ENCODE measurements around the gene AKAP13. TPM values are rescaled to one million over a fixed set of nuclear protein-coding genes. Genes with fewer than 3 reads are reported as not detected.

Gene AKAP13
- total and polyA plus RNA-seq, 5 donors from 2014 or later = 106 to 482 (median 112) TPM

GRCh38 chr15:85536341-85536740, 155.9 kb downstream of the AKAP13 start:
- Histone ChIP-seq H3K4me3 (ENCODE audit: low read depth, low read length) (no peak overlapping the region), H3K36me3 (ENCODE audit: control insufficient read depth, insufficient read depth, low read length) (peaks cover 10% of the 10 kb centered on the region), H3K27me3 (ENCODE audit: control insufficient read depth, insufficient read depth, low read length) (no peaks in the 10 kb centered on the region), H3K9me3 (ENCODE audit: control insufficient read depth in 2 of 2, low read length in 2 of 2) (no peaks in the 10 kb centered on the region), H3K4me1 (ENCODE audit: control insufficient read depth, insufficient read depth, low read length, poor library complexity, severe bottlenecking) (peaks cover 19% of the 10 kb centered on the region), H3K27ac (ENCODE audit: insufficient read depth, low read length, poor library complexity, severe bottlenecking) (no peak overlapping the region)
- no peak for DNase-seq
- ATAC-seq (ENCODE audit: low read depth in 2 of 2) = no peak
- H3K4me3 Mint-ChIP-seq = no peak overlapping the region
- peaks cover 44 to 78% (median 55%) of the 10 kb centered on the region in 4 donors for H3K4me1 Mint-ChIP-seq
- H3K9me3 Mint-ChIP-seq = no peaks in the 10 kb centered on the region
- H3K36me3 Mint-ChIP-seq = peaks cover 37% of the 10 kb centered on the region
- no peaks in the 10 kb centered on the region for H3K27me3 Mint-ChIP-seq
- no peak overlapping the region for H3K27ac Mint-ChIP-seq

DNA sequence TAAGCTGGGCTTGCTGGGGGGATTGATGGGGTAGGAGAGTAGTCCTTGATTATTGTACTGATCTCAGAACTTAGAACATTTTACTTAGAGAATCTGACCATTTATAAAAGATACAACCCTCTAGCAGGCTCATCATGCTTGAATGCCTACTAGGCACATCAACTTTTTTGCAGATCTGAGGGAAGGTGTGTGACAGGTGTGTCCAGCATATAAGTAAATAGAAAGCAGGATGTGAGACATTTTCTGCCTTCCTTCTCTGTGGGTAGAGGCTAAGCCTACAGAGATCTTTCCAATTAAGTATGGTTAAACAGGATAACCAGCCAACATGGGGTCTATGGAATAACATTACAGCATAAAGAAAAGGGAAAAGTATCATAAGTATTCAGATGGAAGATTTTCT, 159.1 kb downstream of the AKAP13 start:
- peak in 1 of 3 donors; percentile 15 for DNase-seq
- H3K9me3 Mint-ChIP-seq = no peaks in the 10 kb centered on the region
- H3K4me3 ChIP-seq (ENCODE audit: low read depth, low read length) = no peak overlapping the region
- peaks cover 40 to 76% (median 52%) of the 10 kb centered on the region in 4 donors for H3K4me1 Mint-ChIP-seq
- no peaks in the 10 kb centered on the region for H3K9me3 ChIP-seq (ENCODE audit: control insufficient read depth in 2 of 2, low read length in 2 of 2)
- no peak overlapping the region for H3K27ac ChIP-seq (ENCODE audit: insufficient read depth, low read length, poor library complexity, severe bottlenecking)
- no peak overlapping the region for H3K4me3 Mint-ChIP-seq
- peaks cover 15% of the 10 kb centered on the region for H3K4me1 ChIP-seq (ENCODE audit: control insufficient read depth, insufficient read depth, low read length, poor library complexity, severe bottlenecking)
- H3K36me3 Mint-ChIP-seq = peaks cover 32% of the 10 kb centered on the region
- peaks cover 19% of the 10 kb centered on the region for H3K36me3 ChIP-seq (ENCODE audit: control insufficient read depth, insufficient read depth, low read length)
- no peaks in the 10 kb centered on the region for H3K27me3 Mint-ChIP-seq
- no peak for ATAC-seq (ENCODE audit: low read depth in 2 of 2)
- peak overlapping the region; percentile 27 to 91 (median 71) for H3K27ac Mint-ChIP-seq
- H3K27me3 ChIP-seq (ENCODE audit: control insufficient read depth, insufficient read depth, low read length) = no peaks in the 10 kb centered on the region

- H3K27ac Mint-ChIP-seq = peak overlapping the region in 2 of 3 donors; percentile 16 to 71
- no peak overlapping the region for H3K27ac ChIP-seq (ENCODE audit: insufficient read depth, low read length, poor library complexity, severe bottlenecking)
- no peak for ATAC-seq (ENCODE audit: low read depth in 2 of 2)
These were observed 159.8 kb downstream of the AKAP13 start for GRCh38 chr15:85540085-85540797.

GRCh38 chr15:85541744-85542143, 161.3 kb downstream of the AKAP13 start:
- peaks cover 29% of the 10 kb centered on the region for H3K36me3 Mint-ChIP-seq
- peaks cover 33 to 58% (median 43%) of the 10 kb centered on the region in 4 donors for H3K4me1 Mint-ChIP-seq
- Histone ChIP-seq H3K4me3 (ENCODE audit: low read depth, low read length) (no peak overlapping the region), H3K9me3 (ENCODE audit: control insufficient read depth in 2 of 2, low read length in 2 of 2) (no peaks in the 10 kb centered on the region), H3K36me3 (ENCODE audit: control insufficient read depth, insufficient read depth, low read length) (peaks cover 17% of the 10 kb centered on the region), H3K27ac (ENCODE audit: insufficient read depth, low read length, poor library complexity, severe bottlenecking) (no peak overlapping the region), H3K4me1 (ENCODE audit: control insufficient read depth, insufficient read depth, low read length, poor library complexity, severe bottlenecking) (peaks cover 9% of the 10 kb centered on the region), H3K27me3 (ENCODE audit: control insufficient read depth, insufficient read depth, low read length) (no peaks in the 10 kb centered on the region)
- peak in 1 of 2 donors; percentile 20 for ATAC-seq (ENCODE audit: low read depth in 2 of 2)
- H3K27ac Mint-ChIP-seq = peak overlapping the region in 2 of 3 donors; percentile 34 to 50
- H3K27me3 Mint-ChIP-seq = no peaks in the 10 kb centered on the region
- no peak overlapping the region for H3K4me3 Mint-ChIP-seq
- peak in 1 of 3 donors; percentile 55 for DNase-seq
- no peaks in the 10 kb centered on the region for H3K9me3 Mint-ChIP-seq

More at GRCh38 chr15:85540085-85540797, 159.8 kb downstream of the AKAP13 start:
- H3K4me3 Mint-ChIP-seq = no peak overlapping the region
- H3K4me3 ChIP-seq (ENCODE audit: low read depth, low read length) = no peak overlapping the region
- peaks cover 15% of the 10 kb centered on the region for H3K36me3 ChIP-seq (ENCODE audit: control insufficient read depth, insufficient read depth, low read length)
- H3K4me1 ChIP-seq (ENCODE audit: control insufficient read depth, insufficient read depth, low read length, poor library complexity, severe bottlenecking) = peaks cover 9% of the 10 kb centered on the region
- H3K36me3 Mint-ChIP-seq = peaks cover 35% of the 10 kb centered on the region
- DNase-seq = no peak
- no peaks in the 10 kb centered on the region for H3K9me3 Mint-ChIP-seq
- no peaks in the 10 kb centered on the region for H3K27me3 Mint-ChIP-seq
- H3K9me3 ChIP-seq (ENCODE audit: control insufficient read depth in 2 of 2, low read length in 2 of 2) = no peaks in the 10 kb centered on the region
- no peaks in the 10 kb centered on the region for H3K27me3 ChIP-seq (ENCODE audit: control insufficient read depth, insufficient read depth, low read length)
- peaks cover 34 to 69% (median 52%) of the 10 kb centered on the region in 4 donors for H3K4me1 Mint-ChIP-seq

DNA sequence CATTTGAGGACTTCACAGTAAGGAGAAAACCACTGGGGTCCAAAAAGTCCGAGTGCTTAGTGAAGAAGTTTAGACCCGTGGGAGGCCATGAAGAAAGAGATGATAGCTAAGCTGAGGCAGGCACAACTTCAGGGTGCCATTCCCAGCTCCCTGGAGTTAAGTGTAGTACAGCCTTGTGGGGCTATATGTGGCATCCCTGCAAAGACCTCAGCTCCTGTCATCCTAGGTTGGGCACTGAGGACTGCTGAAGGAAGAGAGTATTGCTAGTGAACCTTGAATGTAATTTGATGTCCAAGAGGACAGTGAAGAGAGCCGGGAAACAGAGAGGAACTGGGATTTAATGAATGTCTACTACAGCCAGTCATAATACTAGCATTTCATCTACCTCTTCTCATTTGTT, 162.1 kb downstream of the AKAP13 start:
- Mint-ChIP-seq H3K27me3 (no peaks in the 10 kb centered on the region), H3K4me3 (no peak overlapping the region), H3K36me3 (peaks cover 33% of the 10 kb centered on the region), H3K27ac (peak overlapping the region in 1 of 3 donors; percentile 50), H3K9me3 (no peaks in the 10 kb centered on the region), H3K4me1 (peaks cover 31 to 63% (median 50%) of the 10 kb centered on the region in 4 donors)
- H3K9me3 ChIP-seq (ENCODE audit: control insufficient read depth in 2 of 2, low read length in 2 of 2) = no peaks in the 10 kb centered on the region
- no peak overlapping the region for H3K4me3 ChIP-seq (ENCODE audit: low read depth, low read length)
- H3K27me3 ChIP-seq (ENCODE audit: control insufficient read depth, insufficient read depth, low read length) = no peaks in the 10 kb centered on the region
- H3K4me1 ChIP-seq (ENCODE audit: control insufficient read depth, insufficient read depth, low read length, poor library complexity, severe bottlenecking) = peaks cover 9% of the 10 kb centered on the region
- H3K36me3 ChIP-seq (ENCODE audit: control insufficient read depth, insufficient read depth, low read length) = peaks cover 17% of the 10 kb centered on the region
- no peak for ATAC-seq (ENCODE audit: low read depth in 2 of 2)
- H3K27ac ChIP-seq (ENCODE audit: insufficient read depth, low read length, poor library complexity, severe bottlenecking) = no peak overlapping the region
- DNase-seq = no peak

DNA sequence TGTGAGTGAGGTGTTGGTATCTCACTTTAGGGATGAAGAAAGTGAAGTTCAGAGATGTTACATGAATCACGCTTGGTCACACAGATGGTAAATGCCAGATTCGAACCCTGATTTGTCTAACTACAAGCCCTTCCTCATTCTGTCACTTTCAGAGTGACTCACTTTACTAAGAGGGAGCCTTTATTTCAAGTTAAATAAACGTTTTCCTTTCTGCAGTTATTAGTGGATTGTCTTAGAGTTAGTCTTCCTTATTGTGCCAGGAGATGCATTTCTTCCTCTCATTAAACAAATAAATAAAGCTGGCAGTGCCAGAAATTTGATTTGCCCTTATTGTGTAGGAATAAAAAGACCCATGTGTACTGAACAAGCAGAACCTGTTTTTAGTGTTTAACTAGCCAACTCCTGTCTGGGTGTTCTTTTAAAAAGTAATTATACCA, 162.5 kb downstream of the AKAP13 start:
- ATAC-seq (ENCODE audit: low read depth in 2 of 2) (no peak), DNase-seq (peak in 1 of 3 donors; percentile 28)
- Mint-ChIP-seq H3K27ac (peak overlapping the region in 1 of 3 donors; percentile 50), H3K36me3 (peaks cover 37% of the 10 kb centered on the region), H3K4me1 (peaks cover 27 to 67% (median 53%) of the 10 kb centered on the region in 4 donors), H3K4me3 (no peak overlapping the region), H3K9me3 (peaks cover 0 to 1% (median 0%) of the 10 kb centered on the region in 7 donors), H3K27me3 (no peaks in the 10 kb centered on the region)
- peaks cover 9% of the 10 kb centered on the region for H3K4me1 ChIP-seq (ENCODE audit: control insufficient read depth, insufficient read depth, low read length, poor library complexity, severe bottlenecking)
- no peak overlapping the region for H3K4me3 ChIP-seq (ENCODE audit: low read depth, low read length)
- no peaks in the 10 kb centered on the region for H3K27me3 ChIP-seq (ENCODE audit: control insufficient read depth, insufficient read depth, low read length)
- H3K9me3 ChIP-seq (ENCODE audit: control insufficient read depth in 2 of 2, low read length in 2 of 2) = no peaks in the 10 kb centered on the region
- H3K27ac ChIP-seq (ENCODE audit: insufficient read depth, low read length, poor library complexity, severe bottlenecking) = no peak overlapping the region
- H3K36me3 ChIP-seq (ENCODE audit: control insufficient read depth, insufficient read depth, low read length) = peaks cover 17% of the 10 kb centered on the region

- peaks cover 26 to 65% (median 53%) of the 10 kb centered on the region in 4 donors for H3K4me1 Mint-ChIP-seq
- peaks cover 9% of the 10 kb centered on the region for H3K4me1 ChIP-seq (ENCODE audit: control insufficient read depth, insufficient read depth, low read length, poor library complexity, severe bottlenecking)
- no peak for ATAC-seq (ENCODE audit: low read depth in 2 of 2)
These were observed 163.3 kb downstream of the AKAP13 start for GRCh38 chr15:85543741-85544155.

More at GRCh38 chr15:85543741-85544155, 163.3 kb downstream of the AKAP13 start:
- DNase-seq = peak in 1 of 3 donors; percentile 12
- peak overlapping the region in 1 of 3 donors; percentile 22 for H3K27ac Mint-ChIP-seq
- Histone ChIP-seq H3K36me3 (ENCODE audit: control insufficient read depth, insufficient read depth, low read length) (peaks cover 14% of the 10 kb centered on the region), H3K27ac (ENCODE audit: insufficient read depth, low read length, poor library complexity, severe bottlenecking) (no peak overlapping the region), H3K4me3 (ENCODE audit: low read depth, low read length) (no peak overlapping the region), H3K9me3 (ENCODE audit: control insufficient read depth in 2 of 2, low read length in 2 of 2) (no peaks in the 10 kb centered on the region), H3K27me3 (ENCODE audit: control insufficient read depth, insufficient read depth, low read length) (no peaks in the 10 kb centered on the region)
- no peak overlapping the region for H3K4me3 Mint-ChIP-seq
- H3K27me3 Mint-ChIP-seq = no peaks in the 10 kb centered on the region
- peaks cover 0 to 1% (median 0%) of the 10 kb centered on the region in 7 donors for H3K9me3 Mint-ChIP-seq
- peaks cover 40% of the 10 kb centered on the region for H3K36me3 Mint-ChIP-seq
